AG20443 (cell line): ENCODE measurements around the gene LIN28B.
"Not testable (repeated sequence)": the region's sequence is repeated elsewhere in the genome, so short reads cannot be mapped to it uniquely, and the experiment has no call there.

ENCODE experiments used
- DNase-seq: peaks from one replicate; pipeline ENCODE4 v3.0.0; 2012; ENCODE audit warnings: low spot score, mixed read lengths

LIN28B gene

DNA sequence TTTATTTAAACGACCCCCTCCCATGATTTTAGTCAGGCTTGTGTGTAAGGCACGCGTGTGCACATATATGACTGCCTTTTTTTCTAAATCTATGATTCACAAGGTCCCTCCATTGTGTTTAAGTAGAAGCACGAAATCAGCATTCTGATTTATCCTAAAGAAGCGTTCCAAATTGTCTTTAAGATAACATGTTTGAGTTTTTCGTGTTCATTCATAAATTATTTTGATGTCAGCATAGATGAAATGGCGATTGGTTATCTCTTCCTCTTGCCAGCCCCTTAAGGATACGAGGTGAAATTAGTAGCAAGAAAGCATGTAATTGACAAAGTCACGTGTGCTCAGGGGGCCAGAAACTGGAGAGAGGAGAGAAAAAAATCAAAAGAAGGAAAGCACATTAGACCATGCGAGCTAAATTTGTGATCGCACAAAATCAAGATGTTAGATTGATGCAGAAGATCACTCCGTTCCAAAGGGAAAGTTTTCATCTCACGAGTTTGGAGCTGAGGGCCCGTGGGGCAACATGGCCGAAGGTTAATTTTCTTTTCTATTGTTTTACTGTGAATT lies at the start of gene LIN28B:
Gene LIN28B (plus strand): TSS at position 377 of the 564 bp plus-strand sequence. CDS start 144 bp downstream, at position 521.
- no peak for DNase-seq

GRCh38 chr6:104908031-104908887 lies 48.6 kb upstream of the LIN28B start:
- DNase-seq: no peak

- DNase-seq: no peak
These were observed 47.9 kb upstream of the LIN28B start for GRCh38 chr6:104908888-104909525.

GRCh38 chr6:104921896-104922295 lies 35.0 kb upstream of the LIN28B start:
- no peak for DNase-seq

DNA sequence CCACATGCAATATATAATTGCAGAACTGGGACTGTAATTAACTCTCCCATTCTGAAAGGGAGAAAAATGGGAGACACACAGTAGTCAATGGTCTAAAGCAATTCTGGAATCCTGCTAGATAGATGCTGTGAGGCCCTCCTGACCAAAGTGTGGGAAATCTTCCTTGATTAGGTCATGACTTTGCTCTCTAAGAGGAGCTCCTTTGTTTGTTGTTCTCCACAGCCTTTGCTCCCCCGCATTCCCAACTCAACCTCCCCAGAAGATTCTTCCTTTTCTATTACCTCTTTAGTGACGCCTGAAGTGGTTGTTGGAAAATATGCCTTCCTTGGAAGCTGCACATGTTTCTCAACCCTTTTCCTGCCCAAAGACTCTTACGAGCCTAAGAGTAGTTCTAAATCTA lies 28.8 kb upstream of the LIN28B start:
- no peak for DNase-seq

GRCh38 chr6:104929353-104929752 lies 27.6 kb upstream of the LIN28B start:
- no peak for DNase-seq

GRCh38 chr6:104930939-104931338 lies 26.0 kb upstream of the LIN28B start:
- no peak for DNase-seq

- no peak for DNase-seq
These were observed 20.0 kb upstream of the LIN28B start for GRCh38 chr6:104936766-104937535.

GRCh38 chr6:104940238-104940892 lies 16.5 kb upstream of the LIN28B start:
- DNase-seq: peak; percentile 10

DNA sequence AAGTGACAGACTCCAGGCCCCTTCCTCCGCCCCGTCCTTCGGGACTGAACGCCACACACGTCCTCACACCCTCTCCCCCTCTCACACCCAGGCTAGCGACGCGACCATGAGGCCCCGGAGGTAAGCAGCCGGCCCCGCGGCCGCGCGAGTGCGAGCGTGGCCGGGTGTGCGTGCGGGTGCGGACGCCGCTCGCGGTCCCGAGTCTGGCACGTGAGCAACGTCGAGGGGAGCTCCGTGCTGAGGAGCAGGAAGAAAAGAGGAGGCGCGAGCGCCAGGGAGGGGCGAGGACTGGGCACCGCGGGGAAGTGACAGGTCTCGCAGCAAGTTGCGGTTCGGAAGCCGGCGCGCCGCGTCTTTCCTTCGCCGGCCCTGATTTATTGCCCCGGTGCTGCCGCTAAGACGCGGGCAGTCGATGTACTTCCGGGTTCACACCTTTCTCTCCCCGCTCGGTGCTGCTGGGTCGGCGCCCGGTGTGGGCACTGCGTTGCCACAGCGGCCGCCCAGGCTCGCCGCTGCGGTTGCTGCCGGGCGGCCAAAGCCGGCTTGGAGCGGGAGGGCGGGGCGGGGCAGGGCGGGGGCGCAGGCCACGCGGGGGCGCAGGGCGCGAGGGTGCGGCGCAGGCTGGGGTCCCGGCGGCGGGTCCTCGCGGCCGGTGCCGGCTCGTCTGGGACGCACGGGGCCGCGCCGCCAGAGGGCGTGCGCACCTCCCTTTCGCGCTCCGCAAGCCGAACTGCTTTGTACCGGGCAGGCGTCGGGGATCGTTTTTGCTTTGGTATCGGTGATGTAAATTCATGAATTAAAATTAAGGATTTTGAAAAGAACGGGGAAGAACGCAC lies 15.8 kb upstream of the LIN28B start:
- DNase-seq: peak; percentile 77

GRCh38 chr6:104941729-104942091 lies 15.2 kb upstream of the LIN28B start:
- DNase-seq: no peak

GRCh38 chr6:104943781-104944180 lies 13.1 kb upstream of the LIN28B start:
- no peak for DNase-seq

DNA sequence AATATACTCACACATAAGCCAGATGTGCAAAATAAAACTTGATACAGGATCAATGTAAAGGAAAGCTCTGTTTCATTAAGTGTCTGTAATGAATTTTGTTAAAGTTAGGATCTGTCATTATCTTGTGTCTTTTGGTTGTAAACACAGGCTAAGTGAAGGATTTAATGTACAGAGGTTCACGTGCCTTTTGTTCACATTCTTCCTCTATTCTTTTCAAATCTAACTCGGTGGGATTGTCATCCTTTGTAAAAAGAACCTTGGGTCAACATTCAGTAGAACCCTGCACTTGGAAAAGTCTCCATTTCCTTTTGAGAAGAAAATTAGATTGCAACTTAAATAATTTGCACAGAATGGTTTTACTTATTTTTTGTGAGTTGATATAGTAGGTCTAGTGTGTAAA lies 7.7 kb upstream of the LIN28B start:
- DNase-seq: no peak

- no peak for DNase-seq
These were observed 5.2 kb upstream of the LIN28B start for GRCh38 chr6:104951677-104952076.

DNA sequence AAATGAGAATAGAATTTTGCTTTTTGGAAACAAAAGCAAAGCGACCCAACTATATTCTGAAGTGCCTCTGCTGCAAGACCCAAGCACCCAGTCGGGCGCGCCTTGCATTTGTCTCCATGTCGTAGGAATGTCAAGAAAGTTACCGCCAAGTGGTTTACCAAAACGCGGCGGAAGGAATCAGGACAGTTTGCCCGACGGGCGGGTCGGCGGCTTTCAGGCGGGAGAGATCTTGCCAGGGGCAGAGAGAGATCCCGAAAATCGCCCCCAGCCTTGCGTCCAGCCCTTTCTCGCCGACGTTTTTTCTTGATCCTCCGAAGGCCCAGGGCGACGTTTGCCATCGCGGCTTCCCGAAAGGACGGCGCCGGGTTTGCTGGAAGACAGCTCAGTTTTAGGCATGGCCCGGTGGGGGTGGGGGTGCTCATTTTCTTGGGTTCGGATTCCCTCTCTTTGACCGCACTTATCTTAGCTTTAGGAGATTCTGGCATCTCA lies 4.0 kb upstream of the LIN28B start:
- no peak for DNase-seq

DNA sequence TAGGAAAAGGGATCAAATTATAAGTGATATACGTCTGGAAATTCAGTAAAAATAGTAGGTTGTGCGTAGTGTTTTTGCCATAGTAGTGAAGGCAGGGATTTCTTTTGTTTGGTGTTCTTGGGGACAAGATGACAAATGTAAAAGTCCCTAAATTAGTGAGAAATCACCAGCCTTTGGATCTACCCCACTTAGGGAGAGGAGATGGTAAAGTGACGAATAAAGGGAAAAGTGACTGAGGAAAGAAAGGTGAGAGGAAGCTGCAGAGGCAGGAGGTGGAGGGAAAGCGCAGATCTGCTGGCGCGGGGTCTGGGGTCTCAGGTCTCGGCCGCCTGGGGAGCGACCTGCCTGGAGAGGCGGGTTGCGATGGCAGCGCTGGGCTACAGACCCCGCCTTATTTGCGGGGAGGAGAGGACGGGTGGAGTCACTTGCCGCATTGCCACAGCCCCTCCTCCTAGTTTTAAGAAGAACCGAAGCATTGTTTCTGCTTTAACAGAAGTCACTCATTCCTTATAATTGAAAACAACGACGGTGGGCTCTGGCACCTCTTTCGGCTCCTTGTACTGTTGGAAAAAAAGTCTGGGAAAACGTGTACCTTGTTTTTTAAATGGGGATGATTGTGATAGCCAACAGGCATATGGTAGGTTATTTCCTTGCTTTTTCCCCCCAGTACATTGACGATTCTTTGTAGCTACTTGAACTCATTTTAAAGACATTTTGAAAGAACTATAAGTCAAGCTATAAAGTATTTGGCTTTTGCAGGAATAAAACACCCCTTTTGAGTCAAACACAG lies 3.3 kb upstream of the LIN28B start:
- not testable (repeated sequence) for DNase-seq

GRCh38 chr6:104954190-104954797 lies 2.6 kb upstream of the LIN28B start:
- DNase-seq: no peak

DNA sequence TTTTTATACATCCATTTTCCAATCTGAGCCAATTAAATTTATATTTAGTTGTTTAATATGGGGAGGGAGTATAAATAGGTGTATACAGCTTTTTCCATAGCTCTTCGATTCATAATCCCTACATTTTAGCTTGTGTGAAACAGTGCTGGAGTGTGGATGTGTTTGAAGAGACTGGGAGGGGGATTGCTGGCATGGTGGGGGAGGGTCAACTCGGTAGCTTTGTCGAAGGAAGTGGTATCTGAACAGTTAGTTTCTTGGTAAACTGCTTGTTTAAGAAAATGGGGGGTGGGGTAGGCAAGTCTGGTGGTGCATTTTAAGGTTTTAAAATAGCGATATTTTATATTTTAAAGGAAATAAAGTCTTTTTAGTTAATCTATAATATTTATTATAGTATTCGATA lies 1.4 kb upstream of the LIN28B start:
- no peak for DNase-seq

GRCh38 chr6:104955927-104956730 lies 778 bp upstream of the LIN28B start:
- DNase-seq: no peak
